Uterus (tissue), 2 donors: ENCODE results near the gene RMND5A.

Experiments used
- CTCF ChIP-seq, 4 experiments: fragments of 200-600 bp in 2 of 4; fragments of 450-650 bp in 2 of 4; sonication (generic) in 2 of 4; IDR thresholded peaks; one replicate each; pipeline ENCODE4 v1.5.1; 2016 to 2019; ENCODE audit warnings: antibody characterized with exemption in 4 of 4, mild to moderate bottlenecking in 2 of 4, moderate library complexity in 1 of 4
- POLR2A ChIP-seq, 2 donors: fragments of 450-650 bp; IDR thresholded peaks; one replicate each; pipeline ENCODE4 v1.6.1; 2016; ENCODE audit warnings: antibody characterized with exemption in 2 of 2, mild to moderate bottlenecking in 1 of 2, moderate library complexity in 1 of 2

- TF ChIP-seq CTCF (IDR thresholded peaks at IDR 0.05) (no peak), POLR2A (IDR thresholded peaks at IDR 0.05) (no peak)
Observed at GRCh38 chr2:86672027-86672545, 48.0 kb upstream of the RMND5A start.
